CD4-positive, alpha-beta T cell treated with Interleukin-15 for 4 hours (primary cell): Measurements from ENCODE around the gene BIRC6.
"Not testable (repeated sequence)": the region's sequence is repeated elsewhere in the genome, so short reads cannot be mapped to it uniquely, and the experiment has no call there.

Experiments
- DNase-seq: peaks from one replicate; pipeline ENCODE4 v3.0.0-alpha.2; 2020; ENCODE audit warnings: low spot score

Gene BIRC6, protein sequence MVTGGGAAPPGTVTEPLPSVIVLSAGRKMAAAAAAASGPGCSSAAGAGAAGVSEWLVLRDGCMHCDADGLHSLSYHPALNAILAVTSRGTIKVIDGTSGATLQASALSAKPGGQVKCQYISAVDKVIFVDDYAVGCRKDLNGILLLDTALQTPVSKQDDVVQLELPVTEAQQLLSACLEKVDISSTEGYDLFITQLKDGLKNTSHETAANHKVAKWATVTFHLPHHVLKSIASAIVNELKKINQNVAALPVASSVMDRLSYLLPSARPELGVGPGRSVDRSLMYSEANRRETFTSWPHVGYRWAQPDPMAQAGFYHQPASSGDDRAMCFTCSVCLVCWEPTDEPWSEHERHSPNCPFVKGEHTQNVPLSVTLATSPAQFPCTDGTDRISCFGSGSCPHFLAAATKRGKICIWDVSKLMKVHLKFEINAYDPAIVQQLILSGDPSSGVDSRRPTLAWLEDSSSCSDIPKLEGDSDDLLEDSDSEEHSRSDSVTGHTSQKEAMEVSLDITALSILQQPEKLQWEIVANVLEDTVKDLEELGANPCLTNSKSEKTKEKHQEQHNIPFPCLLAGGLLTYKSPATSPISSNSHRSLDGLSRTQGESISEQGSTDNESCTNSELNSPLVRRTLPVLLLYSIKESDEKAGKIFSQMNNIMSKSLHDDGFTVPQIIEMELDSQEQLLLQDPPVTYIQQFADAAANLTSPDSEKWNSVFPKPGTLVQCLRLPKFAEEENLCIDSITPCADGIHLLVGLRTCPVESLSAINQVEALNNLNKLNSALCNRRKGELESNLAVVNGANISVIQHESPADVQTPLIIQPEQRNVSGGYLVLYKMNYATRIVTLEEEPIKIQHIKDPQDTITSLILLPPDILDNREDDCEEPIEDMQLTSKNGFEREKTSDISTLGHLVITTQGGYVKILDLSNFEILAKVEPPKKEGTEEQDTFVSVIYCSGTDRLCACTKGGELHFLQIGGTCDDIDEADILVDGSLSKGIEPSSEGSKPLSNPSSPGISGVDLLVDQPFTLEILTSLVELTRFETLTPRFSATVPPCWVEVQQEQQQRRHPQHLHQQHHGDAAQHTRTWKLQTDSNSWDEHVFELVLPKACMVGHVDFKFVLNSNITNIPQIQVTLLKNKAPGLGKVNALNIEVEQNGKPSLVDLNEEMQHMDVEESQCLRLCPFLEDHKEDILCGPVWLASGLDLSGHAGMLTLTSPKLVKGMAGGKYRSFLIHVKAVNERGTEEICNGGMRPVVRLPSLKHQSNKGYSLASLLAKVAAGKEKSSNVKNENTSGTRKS (N-terminal part only)

DNA sequence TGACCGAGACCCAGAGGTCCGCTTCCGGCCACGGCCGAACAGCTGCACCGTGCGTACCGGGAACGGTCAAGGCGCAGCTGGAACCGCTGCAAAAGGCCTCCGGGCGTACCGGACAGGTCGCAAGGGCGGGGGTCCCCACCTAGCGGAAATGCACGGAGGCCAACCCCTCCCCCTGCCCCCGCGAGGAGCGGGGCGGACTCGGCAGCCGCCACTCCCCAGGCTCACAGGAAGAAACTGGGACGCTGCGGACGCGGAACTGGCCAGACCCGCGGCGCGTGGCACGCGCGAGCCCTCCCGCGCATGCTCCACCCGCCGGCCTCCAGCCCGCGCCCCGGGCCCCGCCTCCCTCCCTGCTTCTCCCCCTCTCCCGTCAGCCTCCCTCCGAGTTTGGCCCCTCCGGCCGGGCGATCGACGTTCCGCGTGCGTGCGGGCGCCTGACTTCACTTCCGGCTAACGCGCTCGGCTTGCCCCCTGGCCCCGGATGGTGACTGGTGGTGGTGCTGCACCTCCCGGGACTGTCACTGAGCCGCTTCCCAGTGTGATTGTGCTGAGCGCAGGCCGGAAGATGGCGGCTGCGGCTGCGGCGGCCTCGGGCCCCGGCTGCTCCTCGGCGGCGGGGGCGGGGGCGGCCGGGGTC lies at the start of gene BIRC6:
Gene BIRC6 (plus strand): TSS at position 343 of the 637 bp plus-strand sequence. CDS start 139 bp downstream, at position 482.
- DNase-seq, result peak; percentile 95

DNA sequence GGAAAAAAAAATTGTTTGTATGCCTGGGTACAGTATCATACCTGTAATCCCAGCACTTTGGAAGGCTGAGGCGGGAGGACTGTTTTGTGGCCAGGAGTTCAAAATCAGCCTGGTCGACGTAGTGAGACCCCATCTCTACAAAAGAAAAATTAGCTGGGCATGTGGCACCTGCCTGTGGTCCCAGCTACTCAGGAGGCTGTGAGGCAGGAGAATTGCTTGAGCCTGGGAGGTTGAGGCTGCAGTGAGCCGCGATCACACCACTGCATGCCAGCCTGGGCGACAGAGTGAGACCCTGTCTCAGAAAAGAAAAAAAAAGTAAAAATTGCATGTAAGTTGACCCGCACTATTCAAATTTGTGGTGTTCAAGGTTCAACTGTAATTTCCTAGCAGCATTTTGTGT lies 46.2 kb upstream of the BIRC6 start:
- no peak for DNase-seq

DNA sequence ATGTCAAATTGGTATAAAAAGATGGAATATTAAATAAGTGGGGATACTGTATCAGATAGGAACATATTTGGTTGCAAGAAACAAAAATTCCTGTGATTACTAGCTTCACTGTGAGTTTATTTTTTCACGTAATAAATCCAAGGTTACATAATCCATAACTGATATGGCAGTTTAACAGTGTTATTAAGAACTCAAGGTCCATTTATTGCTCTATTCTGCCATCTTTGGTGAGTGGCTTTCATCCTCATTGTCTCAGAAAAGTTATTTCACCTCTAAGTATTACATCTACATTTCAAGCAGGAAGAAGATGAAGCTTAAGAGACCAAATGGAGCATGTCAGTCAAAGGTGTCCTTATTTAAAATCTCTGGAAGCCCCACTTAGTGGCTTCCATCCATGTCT lies 41.9 kb upstream of the BIRC6 start:
- no peak for DNase-seq

DNA sequence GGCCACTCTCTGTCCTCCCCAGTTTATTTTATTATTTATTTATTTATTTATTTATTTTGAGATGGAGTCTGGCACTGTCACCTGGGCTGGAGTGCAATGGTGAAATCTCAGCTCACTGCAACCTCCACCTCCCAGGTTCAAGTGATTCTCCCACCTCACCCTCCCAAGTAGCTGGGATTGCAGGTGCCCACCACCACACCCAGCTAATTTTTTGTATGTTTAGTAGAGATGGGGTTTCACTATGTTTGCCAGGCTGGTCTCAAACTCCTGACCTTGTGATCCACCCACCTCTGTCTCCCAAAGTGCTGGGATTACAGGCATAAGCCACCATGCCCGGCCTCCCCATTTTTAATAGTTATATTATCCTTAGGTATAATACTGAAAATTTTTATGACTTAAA lies 28.1 kb upstream of the BIRC6 start:
- DNase-seq, result not testable (repeated sequence)

DNA sequence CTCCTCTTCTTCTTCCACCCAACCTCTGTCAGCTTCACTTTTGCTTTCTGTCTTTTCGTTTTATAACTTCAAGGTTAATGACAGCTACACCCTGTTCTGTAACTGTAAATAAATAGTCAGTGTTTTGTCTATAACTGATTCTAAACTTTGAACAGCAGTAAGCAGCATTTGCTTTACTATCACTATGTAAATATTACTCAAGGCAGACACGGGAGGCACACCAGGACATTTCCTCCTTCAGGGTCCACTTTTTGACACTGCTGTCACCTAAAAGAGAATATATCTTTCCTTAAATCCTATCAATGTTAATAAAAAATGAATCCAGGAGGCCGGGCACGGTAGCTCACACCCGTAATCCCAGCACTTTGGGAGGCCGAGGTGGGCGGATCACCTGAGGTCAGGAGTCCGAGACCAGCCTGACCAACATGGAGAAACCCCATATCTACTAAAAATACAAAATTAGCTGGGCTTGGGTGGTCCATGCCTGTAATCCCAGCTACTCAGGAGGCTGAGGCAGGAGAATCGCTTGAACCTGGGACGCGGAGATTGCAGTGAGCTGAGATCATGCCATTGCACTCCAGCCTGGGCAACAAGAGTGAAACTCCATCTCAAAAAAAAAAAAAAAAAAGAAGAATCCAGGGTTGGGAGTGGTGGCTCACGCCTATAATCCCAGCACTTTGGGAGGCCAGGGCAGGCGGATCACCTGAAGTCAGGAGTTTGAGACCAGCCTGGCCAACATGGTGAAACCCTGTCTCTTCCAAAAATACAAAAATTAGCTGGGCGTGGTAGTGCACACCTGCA lies 27.4 kb upstream of the BIRC6 start:
- DNase-seq, result not testable (repeated sequence)

DNA sequence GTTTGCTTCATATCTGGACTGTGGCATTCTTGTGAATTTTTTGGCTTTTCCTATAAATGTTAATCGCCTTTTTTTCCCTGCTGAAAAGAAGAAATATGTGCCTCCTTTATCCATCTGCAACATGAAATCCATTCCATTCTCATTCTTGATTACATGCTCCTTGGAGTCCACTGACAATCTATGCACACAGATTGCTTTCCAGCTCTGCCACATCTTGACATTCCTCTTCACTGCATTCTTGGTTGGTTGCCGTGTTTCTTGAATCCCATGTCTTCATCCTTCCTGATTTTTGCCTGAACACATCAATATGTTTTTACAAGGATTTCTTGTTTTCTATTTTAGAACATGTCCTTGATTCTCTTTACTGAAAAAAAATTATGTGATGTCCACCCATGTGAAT lies 26.7 kb upstream of the BIRC6 start:
- DNase-seq, result no peak

DNA sequence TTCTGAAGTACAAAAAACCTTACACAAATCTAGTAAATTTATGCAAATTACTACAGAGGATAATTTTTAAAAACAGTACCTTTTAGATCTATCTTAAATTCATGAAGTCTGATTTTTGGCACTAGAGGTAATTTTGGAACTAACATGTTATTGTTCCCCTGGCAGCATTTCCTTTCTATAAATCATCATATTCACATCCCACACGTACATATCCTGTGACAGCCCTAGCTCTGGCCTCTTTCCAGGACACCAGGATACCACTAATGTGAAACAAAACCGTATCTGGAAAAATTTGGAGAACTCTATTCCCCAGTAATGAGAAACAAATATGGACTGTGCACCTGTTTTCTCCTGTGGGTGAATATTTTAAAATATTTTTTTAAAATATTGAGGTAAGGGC lies 14.0 kb upstream of the BIRC6 start:
- DNase-seq, result no peak

DNA sequence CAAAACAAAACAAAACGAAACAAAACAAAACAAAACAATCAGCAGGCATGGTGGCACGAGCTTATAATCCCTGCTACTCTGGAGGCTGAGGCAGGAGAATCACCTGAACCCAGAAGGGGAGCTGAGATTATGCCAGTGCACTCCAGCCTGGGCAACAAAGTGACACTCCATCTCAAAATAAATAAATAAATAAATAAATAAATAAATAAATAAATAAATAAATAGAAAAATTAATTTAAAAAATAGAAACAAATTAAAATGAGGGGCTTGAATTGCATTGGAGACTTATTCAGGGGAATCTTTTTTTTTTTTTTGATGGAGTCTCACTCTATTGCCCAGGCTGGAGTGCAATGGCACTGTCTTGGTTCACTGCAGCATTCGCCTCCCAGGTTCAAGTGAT lies 6.0 kb upstream of the BIRC6 start:
- not testable (repeated sequence) for DNase-seq

DNA sequence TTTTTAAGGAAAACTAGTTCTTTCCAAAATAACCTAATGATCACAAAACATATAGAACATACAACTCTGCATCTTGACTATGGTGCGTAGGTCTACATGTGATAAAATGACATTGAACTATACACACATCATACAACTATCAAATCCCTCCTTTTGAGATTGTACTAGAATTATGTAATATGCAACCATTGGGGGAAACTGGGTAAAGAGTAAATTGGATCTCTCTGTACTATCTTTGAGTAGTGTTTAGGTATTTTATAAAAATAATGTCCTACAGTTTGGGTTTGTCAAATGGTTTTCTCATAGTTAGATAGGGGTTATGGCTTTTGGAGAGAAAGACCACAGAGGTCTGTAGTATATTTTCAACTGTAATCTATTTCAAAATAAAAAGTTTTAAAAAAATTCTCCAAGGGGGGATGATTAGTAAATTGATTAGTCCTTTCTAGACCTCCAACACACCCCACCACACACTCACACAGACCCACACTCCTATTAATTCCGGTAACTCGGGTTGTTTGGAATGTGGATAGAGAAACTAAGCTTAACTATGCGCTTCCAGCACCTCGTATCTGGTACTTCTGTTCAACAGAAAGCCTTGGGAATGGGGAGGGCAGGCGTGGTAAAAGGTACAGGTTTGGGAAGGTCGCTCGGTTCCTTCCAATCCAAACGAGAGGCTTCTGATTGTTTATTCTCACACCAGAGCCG lies 695 bp upstream of the BIRC6 start:
- no peak for DNase-seq

DNA sequence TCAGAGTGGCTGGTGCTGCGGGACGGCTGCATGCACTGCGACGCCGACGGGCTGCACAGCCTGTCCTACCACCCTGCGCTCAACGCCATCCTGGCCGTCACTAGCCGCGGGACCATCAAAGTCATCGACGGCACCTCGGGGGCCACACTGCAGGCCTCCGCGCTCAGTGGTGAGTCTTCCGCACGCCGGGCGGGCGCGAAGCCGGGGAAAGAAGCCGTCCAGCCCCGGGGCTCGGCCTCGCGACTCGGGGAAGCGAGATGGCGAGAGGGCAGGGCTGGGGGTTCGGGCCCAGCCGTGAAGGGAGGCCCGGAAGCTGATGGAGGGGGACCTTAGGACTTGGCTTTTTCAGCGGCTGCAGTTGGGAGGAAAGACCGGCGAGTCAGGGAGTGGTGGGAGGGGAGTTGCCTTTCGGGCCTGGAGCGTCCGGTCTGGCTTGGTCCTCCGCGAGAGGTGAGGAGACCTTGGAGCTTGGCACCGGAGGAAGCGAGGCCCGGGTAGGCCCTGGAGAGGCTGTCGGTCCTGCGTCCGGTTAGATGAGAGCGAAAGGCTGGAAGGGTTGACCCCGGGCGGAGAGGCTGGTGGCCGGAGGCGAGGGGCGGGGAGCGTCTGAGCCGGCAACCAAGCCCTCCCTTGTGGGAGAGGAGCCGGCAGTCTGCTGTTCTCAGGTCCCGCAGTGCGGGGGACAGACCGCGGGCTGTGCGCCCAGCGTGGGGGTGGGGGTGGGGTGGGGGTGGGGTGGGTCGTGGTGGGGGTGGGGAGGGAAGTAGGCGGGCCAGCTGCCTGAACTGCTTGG lies 691 bp downstream of the BIRC6 start:
- no peak for DNase-seq

DNA sequence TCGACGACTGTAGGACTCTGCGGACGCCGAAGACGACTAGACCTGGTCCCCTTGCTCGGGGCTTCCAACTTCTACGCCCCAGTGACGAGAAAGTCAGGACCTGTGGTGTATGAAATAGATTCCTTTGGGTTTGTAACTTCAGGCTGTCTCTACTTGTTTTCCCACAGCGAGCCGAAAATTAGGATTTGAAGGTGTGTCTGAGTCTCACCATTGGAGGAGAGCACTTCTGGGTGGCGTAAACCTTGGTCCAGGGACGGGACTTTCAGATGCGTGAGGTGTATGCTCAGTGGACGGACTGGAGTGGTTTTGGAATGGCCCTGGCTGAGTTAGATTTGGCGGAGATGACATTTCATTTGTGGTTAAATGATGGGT lies 1.3 kb downstream of the BIRC6 start:
- DNase-seq, result no peak

DNA sequence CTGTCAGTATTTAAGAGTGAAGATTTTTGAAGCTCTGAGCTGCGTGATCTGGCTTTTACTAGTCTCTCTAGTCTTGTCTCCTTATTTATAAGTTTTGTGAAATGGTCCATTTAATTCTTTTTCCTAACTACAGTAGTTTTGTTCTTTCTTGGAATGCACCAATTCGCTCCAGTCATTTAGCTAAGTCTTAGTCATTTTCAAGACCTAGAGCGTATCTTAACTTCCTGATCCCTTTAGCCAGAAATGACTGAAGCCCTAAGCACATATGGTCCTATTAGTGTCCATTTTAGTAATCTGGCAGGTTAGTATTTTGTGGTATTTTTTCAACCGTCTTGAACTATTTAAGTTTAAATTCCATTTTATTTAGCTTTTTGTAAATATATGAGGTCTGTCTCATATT lies 3.6 kb downstream of the BIRC6 start:
- DNase-seq, result no peak

DNA sequence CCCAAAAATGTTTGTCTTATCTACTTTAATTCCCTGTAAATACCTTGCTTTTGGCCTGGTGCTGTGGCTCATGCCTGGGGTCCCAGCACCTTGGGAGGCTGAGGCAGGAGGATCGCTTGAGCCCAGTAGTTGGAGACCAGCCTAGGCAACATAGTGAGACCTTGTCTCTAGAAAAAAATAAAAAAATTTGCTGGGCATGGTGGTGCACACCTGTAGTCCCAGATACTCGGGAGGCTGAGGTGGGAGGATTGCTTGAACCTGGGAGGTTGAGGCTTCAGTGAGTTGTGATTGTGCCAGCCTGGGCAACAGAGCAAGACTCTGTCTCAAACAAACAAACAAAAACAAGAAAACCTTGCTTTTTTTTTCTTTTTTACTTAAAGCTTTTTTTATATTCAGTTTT lies 6.2 kb downstream of the BIRC6 start:
- DNase-seq, result not testable (repeated sequence)

DNA sequence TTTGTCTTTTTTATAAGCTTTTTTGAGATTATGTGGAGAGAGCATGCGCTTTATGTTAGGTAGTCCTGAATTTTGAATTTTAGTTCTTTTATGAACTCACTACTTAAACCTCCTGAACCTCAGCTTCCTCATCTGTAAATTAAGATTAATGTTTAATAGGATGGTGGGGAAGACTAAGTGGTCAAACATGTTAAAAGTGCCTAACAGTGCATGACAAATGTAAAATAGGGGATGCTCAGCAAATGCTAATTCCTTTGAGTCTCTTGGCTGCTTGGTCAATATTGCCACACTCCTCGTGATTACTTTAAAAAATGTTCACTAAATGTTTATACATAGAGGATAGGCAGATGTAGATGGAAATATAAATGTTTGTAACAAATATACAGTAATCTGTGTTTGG lies 6.8 kb downstream of the BIRC6 start:
- no peak for DNase-seq

DNA sequence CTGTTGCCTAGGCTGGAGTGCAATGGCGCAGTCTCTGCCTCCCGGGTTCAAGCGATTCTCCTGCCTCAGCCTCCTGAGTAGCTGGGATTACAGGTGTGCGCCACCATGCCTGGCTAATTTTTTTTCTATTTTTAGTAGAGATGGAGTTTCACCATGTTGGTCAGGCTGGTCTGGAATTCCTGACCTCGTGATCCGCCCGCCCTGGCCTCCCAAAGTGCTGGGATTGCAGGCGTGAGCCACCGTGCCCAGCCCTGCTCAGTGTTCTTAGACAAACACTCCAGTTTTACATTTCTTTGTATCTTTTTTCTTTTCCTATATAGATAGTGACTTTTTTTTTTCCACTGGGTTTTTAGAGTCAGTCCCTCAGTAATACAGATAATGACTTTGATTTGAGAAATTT lies 7.5 kb downstream of the BIRC6 start:
- DNase-seq, result not testable (repeated sequence)

DNA sequence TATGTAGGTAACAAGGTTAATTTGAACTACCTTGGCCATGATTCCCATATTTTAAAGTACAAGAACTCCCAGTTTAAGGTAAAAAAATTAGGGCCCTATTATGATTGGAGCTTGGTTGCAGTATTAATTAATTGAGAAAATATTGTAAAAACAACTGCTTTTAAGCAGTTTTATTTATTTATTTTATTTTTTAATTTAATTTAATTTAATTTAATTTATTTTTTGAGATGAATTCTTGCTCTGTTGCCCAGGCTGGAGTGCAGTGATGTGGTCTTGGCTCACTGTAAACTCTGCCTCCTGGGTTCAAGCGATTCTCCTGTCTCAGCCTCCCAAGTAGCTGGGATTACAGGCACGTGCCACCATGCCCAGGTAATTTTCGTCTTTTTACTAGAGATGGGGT lies 8.9 kb downstream of the BIRC6 start:
- not testable (repeated sequence) for DNase-seq

DNA sequence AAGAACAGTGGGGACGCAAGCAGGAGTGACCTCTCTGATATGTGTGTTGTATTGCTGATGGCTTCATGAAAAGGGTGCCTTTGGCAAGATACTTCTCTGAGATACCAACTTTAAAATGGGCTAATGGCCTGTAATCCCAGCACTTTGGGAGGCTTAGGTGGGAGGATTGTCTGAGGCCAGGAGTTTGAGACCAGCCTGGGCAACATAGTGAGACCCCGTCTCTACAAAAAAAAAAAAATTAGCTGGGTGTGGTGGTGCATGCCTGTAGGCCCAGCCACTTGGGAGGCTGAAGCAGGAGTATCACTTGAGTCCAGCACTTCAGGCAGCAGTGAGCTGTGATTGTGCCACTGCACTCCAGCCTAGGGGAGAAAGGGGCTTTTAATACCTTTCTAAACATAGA lies 9.8 kb downstream of the BIRC6 start:
- DNase-seq, result no peak

DNA sequence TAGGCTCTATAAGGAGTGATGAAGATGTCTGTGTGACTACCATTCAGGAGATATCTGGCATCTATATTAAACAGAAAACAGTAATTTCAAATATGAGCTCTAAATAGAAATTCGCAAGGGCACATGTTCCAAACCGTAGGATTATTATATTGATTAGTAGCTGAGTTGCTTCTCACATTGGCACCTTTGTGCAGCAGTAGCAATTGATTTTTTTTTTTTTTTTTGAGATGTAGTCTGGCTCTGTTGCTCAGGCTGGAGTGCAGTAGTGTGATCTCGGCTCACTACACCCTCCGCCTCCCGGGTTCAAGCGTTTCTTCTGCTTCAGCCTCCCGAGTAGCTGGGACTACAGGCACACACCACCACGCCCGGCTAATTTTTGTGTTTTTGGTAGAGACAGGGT lies 12.4 kb downstream of the BIRC6 start:
- DNase-seq, result no peak

DNA sequence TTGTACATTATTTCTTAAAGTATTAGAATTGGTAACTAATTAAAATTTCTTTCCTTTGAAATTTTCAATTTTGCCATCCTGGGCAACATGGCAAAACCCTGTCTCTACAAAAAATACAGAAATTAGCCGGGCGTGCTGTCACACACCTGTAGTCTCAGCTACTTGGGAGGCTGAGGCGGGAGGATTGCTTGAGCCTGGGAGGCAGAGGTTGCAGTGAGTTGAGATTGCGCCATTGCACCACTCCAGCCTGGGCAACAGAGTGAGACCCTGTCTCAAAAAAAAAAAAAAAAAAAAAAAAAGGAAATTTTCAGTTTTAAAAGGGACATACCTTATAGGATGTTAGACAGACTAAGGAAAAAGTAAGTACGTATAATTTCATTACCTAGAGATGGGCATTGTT lies 14.1 kb downstream of the BIRC6 start:
- DNase-seq, result not testable (repeated sequence)
